ENCODE data around the gene UBR2. TPM values are rescaled to one million over a fixed set of nuclear protein-coding genes. Genes with fewer than 3 reads are reported as not detected.
"Not testable (repeated sequence)": the region's sequence is repeated elsewhere in the genome, so short reads cannot be mapped to it uniquely, and the experiment has no call there.

The UBR2 gene
- total RNA-seq, 1 experiment from 2014 or later = 17.5 TPM

DNA sequence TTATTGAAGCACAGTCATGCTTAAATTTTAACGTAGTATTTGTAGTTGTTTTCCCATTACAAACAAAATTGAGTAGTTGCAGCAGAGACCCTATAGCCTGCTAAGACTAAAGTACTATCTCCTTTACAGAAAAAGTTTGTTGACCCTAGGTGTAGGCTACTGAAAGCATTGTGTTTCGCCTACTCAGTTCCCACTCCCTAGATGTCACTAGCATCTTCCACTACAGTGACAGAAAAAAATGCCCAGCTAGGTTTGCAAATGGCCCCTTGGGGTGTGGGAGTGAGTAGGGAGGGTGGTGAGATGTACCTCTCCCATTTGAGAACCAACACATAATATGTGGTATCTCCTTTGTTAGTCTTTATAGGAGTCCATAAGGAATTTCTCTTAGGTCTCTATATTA, 34.5 kb downstream of the UBR2 start:
- ChIA-PET POLR2A (ENCODE audit: low non-redundant PET) (no interaction called here), CTCF (no interaction called here)
- DNase-seq (ENCODE audit: low spot score) = no peak
- H3K27me3 ChIP-seq (replicated peaks; ENCODE audit: insufficient read depth, low read depth, low read length, poor library complexity) = no peaks in the 10 kb centered on the region
- H3K27ac ChIP-seq (ENCODE audit: low read depth, low read length, poor library complexity, severe bottlenecking) = no peak overlapping the region
- intact Hi-C loops (cut with micrococcal nuclease; ENCODE audit: unreplicated experiment) = no loop called here
- no peaks in the 10 kb centered on the region for H3K36me3 ChIP-seq (ENCODE audit: insufficient read depth, low read length, poor library complexity, severe bottlenecking)
- no peaks in the 10 kb centered on the region for H3K4me1 ChIP-seq (ENCODE audit: insufficient read depth, low read length, poor library complexity, severe bottlenecking)
- H3K9me3 ChIP-seq (ENCODE audit: low read depth, low read length, poor library complexity, severe bottlenecking) = no peaks in the 10 kb centered on the region
- TF ChIP-seq EZH2 (IDR thresholded peaks at IDR 0.05; ENCODE audit: borderline replicate concordance, low read depth, low read length, poor library complexity, severe bottlenecking) (no peak), CTCF (conservative IDR thresholded peaks at IDR 0.05; ENCODE audit: low read depth, low read length) (no peak)
- no peak overlapping the region for H3K4me3 ChIP-seq (ENCODE audit: low read depth, low read length, poor library complexity, severe bottlenecking)
- no TSS peak for BruUV-seq (replicated peaks)

GRCh38 chr6:42599558-42599957, 35.7 kb downstream of the UBR2 start:
- no TSS peak for BruUV-seq (replicated peaks)
- intact Hi-C loops (cut with micrococcal nuclease; ENCODE audit: unreplicated experiment) = no loop called here

DNA sequence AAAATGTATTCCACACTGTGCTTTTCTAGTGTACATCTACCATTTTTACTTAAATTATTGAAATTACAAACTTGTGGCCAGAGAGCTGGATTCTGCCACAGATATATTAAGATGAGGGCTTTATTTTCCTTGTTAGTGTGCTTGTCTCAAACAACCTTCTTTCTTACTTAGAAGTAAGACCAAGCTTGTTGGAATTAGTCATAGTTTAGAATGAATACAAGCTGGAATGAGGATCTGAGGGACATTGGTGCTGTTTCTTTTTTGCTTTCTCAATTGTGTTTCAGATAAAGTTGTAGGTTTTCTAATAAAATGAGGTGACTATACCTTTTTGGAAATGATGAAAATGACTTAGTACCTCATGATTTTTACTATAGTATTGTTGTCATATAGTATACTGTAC, 40.3 kb downstream of the UBR2 start:
- H3K27me3 ChIP-seq (replicated peaks; ENCODE audit: insufficient read depth, low read depth, low read length, poor library complexity) = no peaks in the 10 kb centered on the region
- no peaks in the 10 kb centered on the region for H3K4me1 ChIP-seq (ENCODE audit: insufficient read depth, low read length, poor library complexity, severe bottlenecking)
- TF ChIP-seq EZH2 (IDR thresholded peaks at IDR 0.05; ENCODE audit: borderline replicate concordance, low read depth, low read length, poor library complexity, severe bottlenecking) (no peak), CTCF (conservative IDR thresholded peaks at IDR 0.05; ENCODE audit: low read depth, low read length) (no peak)
- DNase-seq (ENCODE audit: low spot score) = no peak
- ChIA-PET POLR2A (ENCODE audit: low non-redundant PET) (interaction anchor here (0.7 kb wide), 1 partner anchor 34 kb away, joined by 3 read pairs; no protein-coding TSS in a partner anchor), CTCF (interaction anchor here (1.1 kb wide), 1 partner anchor 56 kb away, joined by 3 read pairs; no protein-coding TSS in a partner anchor)
- H3K27ac ChIP-seq (ENCODE audit: low read depth, low read length, poor library complexity, severe bottlenecking) = no peak overlapping the region
- H3K36me3 ChIP-seq (ENCODE audit: insufficient read depth, low read length, poor library complexity, severe bottlenecking) = peaks cover 9% of the 10 kb centered on the region
- no peak overlapping the region for H3K4me3 ChIP-seq (ENCODE audit: low read depth, low read length, poor library complexity, severe bottlenecking)
- no peaks in the 10 kb centered on the region for H3K9me3 ChIP-seq (ENCODE audit: low read depth, low read length, poor library complexity, severe bottlenecking)
- BruUV-seq (replicated peaks) = no TSS peak
- intact Hi-C loops (cut with micrococcal nuclease; ENCODE audit: unreplicated experiment) = no loop called here

More at GRCh38 chr6:42599558-42599957, 35.7 kb downstream of the UBR2 start:
- no peak for DNase-seq (ENCODE audit: low spot score)
- H3K4me1 ChIP-seq (ENCODE audit: insufficient read depth, low read length, poor library complexity, severe bottlenecking) = no peaks in the 10 kb centered on the region
- no peak overlapping the region for H3K27ac ChIP-seq (ENCODE audit: low read depth, low read length, poor library complexity, severe bottlenecking)
- H3K4me3 ChIP-seq (ENCODE audit: low read depth, low read length, poor library complexity, severe bottlenecking) = no peak overlapping the region
- H3K36me3 ChIP-seq (ENCODE audit: insufficient read depth, low read length, poor library complexity, severe bottlenecking) = no peaks in the 10 kb centered on the region
- TF ChIP-seq CTCF (conservative IDR thresholded peaks at IDR 0.05; ENCODE audit: low read depth, low read length) (no peak), EZH2 (IDR thresholded peaks at IDR 0.05; ENCODE audit: borderline replicate concordance, low read depth, low read length, poor library complexity, severe bottlenecking) (no peak)
- POLR2A ChIA-PET (ENCODE audit: low non-redundant PET) = no interaction called here
- CTCF ChIA-PET = no interaction called here
- no peaks in the 10 kb centered on the region for H3K9me3 ChIP-seq (ENCODE audit: low read depth, low read length, poor library complexity, severe bottlenecking)
- H3K27me3 ChIP-seq (replicated peaks; ENCODE audit: insufficient read depth, low read depth, low read length, poor library complexity) = no peaks in the 10 kb centered on the region

- intact Hi-C loops (cut with micrococcal nuclease; ENCODE audit: unreplicated experiment); H3K27ac ChIP-seq (ENCODE audit: low read depth, low read length, poor library complexity, severe bottlenecking); H3K4me3 ChIP-seq (ENCODE audit: low read depth, low read length, poor library complexity, severe bottlenecking); CTCF ChIA-PET; H3K4me1 ChIP-seq (ENCODE audit: insufficient read depth, low read length, poor library complexity, severe bottlenecking); DNase-seq (ENCODE audit: low spot score); H3K9me3 ChIP-seq (ENCODE audit: low read depth, low read length, poor library complexity, severe bottlenecking); BruUV-seq (replicated peaks); H3K27me3 ChIP-seq (replicated peaks; ENCODE audit: insufficient read depth, low read depth, low read length, poor library complexity); POLR2A ChIA-PET (ENCODE audit: low non-redundant PET); H3K36me3 ChIP-seq (ENCODE audit: insufficient read depth, low read length, poor library complexity, severe bottlenecking): not testable (repeated sequence)
These were observed 40.9 kb downstream of the UBR2 start for GRCh38 chr6:42604699-42605098.

Data from A673 (cell line).